GM19324 (cell line): ENCODE results near the gene ATP6V1G1.
"Not testable (repeated sequence)": the region's sequence is repeated elsewhere in the genome, so short reads cannot be mapped to it uniquely, and the experiment has no call there.

Source experiments
- ATAC-seq: cut with Tn5 transposase; IDR thresholded peaks from one replicate; pipeline ENCODE4 v1.9.1; 2021; ENCODE audit warnings: mild to moderate bottlenecking, moderate library complexity; ENCODE audit not compliant: unreplicated experiment, low FRiP score

The ATP6V1G1 gene

GRCh38 chr9:114576779-114577178, 10.8 kb upstream of the ATP6V1G1 start:
- not testable (repeated sequence) for ATAC-seq

DNA sequence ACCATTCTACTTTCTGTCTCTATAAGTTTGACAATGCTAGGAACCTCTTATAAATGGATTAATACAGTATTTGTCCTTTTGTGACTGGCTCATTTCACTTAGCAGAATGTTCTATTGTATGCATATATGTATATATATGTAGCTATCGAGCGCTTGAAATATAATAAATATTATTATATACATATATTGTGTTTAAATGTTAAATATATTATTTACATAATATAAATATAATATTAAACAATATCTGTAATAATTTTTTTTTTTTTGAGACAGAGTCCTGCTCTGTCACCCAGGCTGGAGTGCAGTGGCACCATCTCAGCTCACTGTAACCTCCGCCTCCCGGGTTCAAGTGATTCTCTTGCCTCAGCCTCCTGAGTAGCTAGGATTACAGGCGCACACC, 9.4 kb upstream of the ATP6V1G1 start:
- ATAC-seq = not testable (repeated sequence)

DNA sequence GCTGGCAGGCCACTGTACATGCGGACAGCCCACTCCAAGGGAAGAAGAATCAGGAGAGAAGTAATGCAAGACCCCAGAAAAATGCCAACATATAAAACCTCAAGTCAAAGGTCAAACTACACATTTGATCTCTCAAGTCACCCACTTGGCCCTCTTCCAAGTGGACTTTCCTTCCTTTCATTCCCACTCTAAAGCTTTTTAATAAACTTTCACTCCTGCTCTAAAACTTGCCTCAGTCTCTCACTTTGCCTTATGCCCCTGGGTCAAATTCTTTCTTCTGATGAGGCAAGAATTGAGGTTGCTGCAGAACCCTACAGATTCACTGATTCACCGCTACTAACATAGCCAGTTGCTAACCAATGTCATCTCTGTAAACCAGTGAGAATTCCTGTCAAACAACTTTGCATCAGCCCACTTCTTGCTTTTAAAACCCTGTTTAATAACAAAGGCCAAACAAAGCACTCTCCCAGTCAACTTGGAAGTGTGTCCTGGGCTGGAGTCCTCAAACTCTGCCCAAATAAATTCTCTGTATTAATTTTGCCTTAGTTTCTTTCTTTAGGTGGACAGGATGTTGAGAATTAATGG, 6.9 kb upstream of the ATP6V1G1 start:
- ATAC-seq = no peak

DNA sequence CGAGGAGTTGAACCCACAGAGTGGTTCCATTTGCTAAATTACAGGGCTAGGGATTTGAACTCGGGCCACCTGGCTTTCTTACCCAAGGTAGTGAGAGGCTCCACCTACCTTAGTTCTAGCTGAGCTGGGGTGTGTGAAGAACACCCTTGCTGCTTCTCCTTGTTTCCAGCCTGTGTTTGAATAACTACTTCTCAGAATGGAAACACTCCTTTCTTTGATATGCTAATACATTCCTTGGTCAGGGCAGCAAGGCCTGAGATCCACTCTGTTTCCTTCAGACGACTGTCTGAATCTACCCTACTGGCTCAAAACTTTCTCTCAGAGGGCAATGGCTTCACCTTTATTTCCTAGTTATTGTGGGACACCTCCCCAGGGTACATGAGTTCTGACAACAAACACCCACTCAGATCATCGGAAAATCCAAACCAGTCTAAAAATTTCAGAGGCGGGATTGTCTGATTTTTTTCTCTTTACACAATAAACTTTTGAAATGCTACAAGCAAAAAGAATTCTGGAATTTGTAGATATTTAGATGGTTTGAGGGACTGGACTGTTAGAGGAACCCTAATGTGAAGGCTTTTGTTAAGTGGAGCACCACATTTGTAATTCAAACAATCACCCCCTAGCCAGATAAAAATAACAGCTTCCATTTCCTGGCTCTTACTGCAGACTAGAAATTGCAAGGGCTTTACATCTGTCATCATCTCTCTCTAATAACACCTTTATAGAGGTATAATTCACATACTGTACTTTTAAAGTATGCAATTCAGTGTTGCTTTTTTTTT, 4.0 kb upstream of the ATP6V1G1 start:
- no peak for ATAC-seq

DNA sequence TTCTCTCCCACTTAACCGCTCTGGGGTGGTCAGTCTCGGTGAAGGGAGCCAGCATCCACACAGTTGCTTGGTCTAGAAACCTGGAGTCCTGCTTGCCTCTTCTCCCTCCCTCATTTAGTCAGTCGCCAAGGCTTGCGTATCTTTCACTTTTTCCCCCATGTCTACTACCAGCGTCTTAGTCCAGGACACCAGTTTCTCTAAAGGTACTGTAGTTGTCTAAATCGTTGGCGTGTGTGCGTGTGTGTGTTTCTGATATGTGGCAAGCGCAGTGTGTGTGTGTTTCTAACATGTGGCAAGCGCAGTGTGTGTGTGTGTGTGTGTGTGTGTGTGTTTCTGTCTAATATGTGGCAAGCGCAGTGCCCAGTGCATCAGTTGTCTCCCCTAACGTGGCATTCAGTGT, 641 bp downstream of the ATP6V1G1 start:
- ATAC-seq = no peak

GRCh38 chr9:114588651-114589526, 1.3 kb downstream of the ATP6V1G1 start:
- no peak for ATAC-seq

GRCh38 chr9:114590328-114590727, 2.8 kb downstream of the ATP6V1G1 start:
- no peak for ATAC-seq

DNA sequence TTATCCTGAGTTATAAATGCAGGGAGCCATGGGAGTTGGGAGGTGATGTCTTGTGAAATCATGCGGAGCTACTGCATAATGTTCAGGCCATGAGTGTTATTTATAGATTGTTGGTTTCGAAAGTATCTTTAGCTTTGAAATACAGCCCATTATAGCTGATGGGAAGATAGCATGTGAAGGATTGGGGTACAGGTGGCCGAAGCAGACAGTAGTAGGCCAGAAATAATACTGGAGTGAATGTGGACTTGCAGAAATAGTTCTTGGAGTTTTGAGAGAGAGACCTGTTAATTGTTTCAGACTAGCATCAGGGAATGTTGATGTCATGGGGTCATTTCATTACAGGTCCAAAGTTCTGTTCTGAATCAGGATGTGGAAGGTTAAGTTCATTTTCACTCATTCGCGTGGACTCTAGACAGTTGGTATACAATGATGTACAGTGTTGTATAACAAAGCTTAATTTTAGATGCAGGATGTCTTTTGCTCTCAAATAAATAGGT, 3.8 kb downstream of the ATP6V1G1 start:
- ATAC-seq = no peak

DNA sequence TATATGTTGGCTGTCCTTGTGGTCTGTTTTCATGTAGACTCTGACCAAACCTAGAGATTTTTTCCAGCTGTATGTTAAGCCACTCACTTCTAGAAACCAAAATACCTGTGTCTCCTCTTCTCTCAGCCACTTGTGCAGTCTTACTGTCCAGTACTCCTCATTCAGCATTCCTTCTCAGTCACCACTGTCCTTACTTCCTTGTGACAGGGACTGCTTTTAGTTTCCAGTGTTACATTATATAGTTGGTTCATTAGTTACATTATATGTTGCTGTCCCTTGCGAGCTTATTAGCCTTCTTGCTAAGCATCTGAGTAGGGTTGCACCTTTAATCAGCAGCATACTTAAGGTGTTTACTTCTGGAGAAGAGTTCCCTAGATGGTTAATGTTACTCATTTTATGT, 4.3 kb downstream of the ATP6V1G1 start:
- ATAC-seq = no peak

GRCh38 chr9:114592356-114592755, 4.8 kb downstream of the ATP6V1G1 start:
- no peak for ATAC-seq

DNA sequence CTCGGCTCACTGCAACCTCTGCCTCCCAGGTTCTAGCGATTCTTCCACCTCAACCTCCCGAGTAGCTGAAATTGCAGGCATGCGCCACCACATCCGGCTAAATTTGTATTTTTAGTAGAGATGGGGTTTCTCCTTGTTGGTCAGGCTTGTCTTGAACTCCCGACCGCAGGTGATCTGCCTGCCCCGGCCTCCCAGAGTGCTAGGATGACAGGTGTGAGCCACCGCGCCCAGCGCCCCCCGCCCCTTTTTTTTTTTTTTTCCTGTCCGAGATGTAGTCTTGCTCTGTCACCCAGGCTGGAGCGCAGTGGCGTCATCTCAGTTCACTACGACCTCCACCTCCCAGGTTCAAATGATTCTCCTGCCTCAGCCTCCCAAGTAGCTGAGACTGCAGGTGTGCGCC, 6.6 kb downstream of the ATP6V1G1 start:
- no peak for ATAC-seq

- ATAC-seq = not testable (repeated sequence)
Measured at GRCh38 chr9:114600502-114601248, 13.1 kb downstream of the ATP6V1G1 start.

DNA sequence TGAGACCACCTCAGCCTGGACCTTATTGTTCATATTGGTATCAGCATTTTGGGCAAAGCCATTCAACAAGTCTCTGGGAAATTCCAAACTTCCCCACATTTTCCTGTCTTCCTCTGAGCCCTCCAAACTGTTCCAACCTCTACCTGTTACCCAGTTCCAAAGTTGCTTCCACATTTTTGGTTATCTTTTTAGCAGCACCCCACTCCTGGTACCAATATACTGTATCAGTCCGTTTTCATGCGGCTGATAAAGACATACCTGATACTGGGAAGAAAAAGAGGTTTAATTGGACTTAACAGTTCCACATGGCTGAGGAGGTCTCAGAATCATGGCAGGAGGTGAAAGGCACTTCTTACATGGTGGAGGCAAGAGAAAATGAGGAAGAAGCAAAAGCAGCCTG, 14.2 kb downstream of the ATP6V1G1 start:
- ATAC-seq = not testable (repeated sequence)

- ATAC-seq = no peak
Measured at GRCh38 chr9:114602620-114603019, 15.1 kb downstream of the ATP6V1G1 start.

DNA sequence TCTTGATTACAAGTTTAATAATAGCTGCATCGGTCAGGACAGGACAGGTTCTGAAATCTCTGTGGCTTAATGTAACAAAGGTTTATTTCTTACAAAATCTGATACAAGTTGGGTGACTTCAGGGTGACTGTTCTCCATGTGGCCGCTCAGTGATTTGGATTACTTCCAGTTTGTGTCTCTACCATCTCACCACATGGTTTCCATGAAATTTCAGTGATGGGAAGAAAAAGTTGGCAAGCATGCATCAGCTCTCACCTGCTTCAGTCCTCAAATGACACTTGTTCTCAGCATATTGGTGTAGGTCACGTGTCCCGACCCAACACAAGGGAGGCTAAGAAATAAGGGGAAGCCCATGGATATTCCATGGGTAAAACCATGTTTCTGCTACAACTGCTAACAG, 15.7 kb downstream of the ATP6V1G1 start:
- ATAC-seq = no peak

DNA sequence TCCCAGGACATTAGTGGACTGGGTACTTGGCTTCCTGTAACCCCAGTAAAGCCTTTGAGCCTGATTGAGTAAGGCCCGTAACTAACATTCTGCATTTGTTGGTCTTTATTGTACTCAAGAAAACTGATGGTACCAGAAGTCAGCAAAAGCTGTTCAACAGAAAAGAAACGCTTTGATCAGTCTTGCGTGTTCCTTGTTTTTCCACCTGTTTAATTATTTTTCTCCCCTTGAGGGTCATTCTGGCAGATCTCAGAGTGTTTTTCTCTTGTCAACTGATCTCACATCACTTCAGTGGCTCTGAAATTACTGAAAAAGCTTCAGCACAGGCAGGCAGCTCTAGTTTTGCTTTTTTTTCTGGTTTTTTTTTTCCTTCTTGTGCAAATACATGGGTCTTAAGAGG, 17.4 kb downstream of the ATP6V1G1 start:
- no peak for ATAC-seq

DNA sequence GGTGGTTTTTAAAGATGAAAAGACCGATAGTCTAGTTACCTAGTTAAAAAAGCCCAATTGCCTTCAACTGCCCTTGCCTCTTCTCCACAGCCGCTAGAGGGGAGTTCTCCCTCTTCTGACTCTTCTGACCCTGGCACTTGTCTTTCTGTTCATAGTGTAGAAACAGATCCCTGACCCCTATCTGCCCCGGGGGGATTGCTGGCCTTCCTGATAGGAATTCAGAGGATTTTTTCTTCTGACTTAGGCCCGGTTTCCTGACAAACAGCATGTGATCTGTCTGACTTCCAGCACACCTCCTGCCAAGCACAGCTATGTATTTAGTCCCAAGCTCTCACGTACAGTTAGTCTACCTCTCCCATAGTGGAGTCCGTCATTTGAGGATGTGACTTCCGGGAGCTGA, 18.5 kb downstream of the ATP6V1G1 start:
- ATAC-seq = no peak

GRCh38 chr9:114606597-114607207, 19.1 kb downstream of the ATP6V1G1 start:
- ATAC-seq = no peak

- no peak for ATAC-seq
Measured at GRCh38 chr9:114607671-114608524, 20.3 kb downstream of the ATP6V1G1 start.
